GM23248 (cell line): ENCODE measurements around the gene FGFR2. TPM values are rescaled to one million over a fixed set of nuclear protein-coding genes. Genes with fewer than 3 reads are reported as not detected.

Experiments used
- DNase-seq: peaks from one replicate; pipeline ENCODE4 v3.0.0-alpha.2; 2015
- H2AFZ ChIP-seq: fragments of 200-600 bp; sonication (generic); 2 replicates; pipeline ENCODE4 v1.6.1; 2016; ENCODE audit warnings: antibody characterized with exemption
- H3F3A ChIP-seq: fragments of 200-600 bp; sonication (generic); 2 replicates; pipeline ENCODE4 v1.6.1; 2016; ENCODE audit warnings: mild to moderate bottlenecking, antibody characterized with exemption, mixed run types; ENCODE audit not compliant: insufficient read depth
- H3K27ac ChIP-seq: fragments of 200-600 bp; sonication (generic); 2 replicates; pipeline ENCODE4 v1.5.1; 2016; ENCODE audit warnings: mild to moderate bottlenecking
- H3K27me3 ChIP-seq: fragments of 200-600 bp; sonication (generic); replicated peaks from 2 replicates; pipeline ENCODE4 v1.6.1; 2016; ENCODE audit warnings: mild to moderate bottlenecking; ENCODE audit not compliant: insufficient read depth
- H3K36me3 ChIP-seq: fragments of 200-600 bp; sonication (generic); 2 replicates; pipeline ENCODE4 v1.6.1; 2016; ENCODE audit warnings: low read depth, mild to moderate bottlenecking
- H3K4me1 ChIP-seq: fragments of 200-600 bp; sonication (generic); 2 replicates; pipeline ENCODE4 v1.6.1; 2016; ENCODE audit warnings: mild to moderate bottlenecking; ENCODE audit not compliant: insufficient read depth
- H3K4me2 ChIP-seq: fragments of 200-600 bp; sonication (generic); one replicate; pipeline ENCODE4 v1.6.1; 2016; ENCODE audit warnings: mild to moderate bottlenecking; ENCODE audit not compliant: unreplicated experiment
- H3K4me3 ChIP-seq: fragments of 200-600 bp; sonication (generic); 2 replicates; pipeline ENCODE4 v1.5.1; 2016; ENCODE audit warnings: mild to moderate bottlenecking
- H3K79me2 ChIP-seq: fragments of 200-600 bp; sonication (generic); 2 replicates; pipeline ENCODE4 v1.6.1; 2016; ENCODE audit warnings: mild to moderate bottlenecking; ENCODE audit not compliant: insufficient read depth
- H3K9ac ChIP-seq: fragments of 200-600 bp; sonication (generic); 2 replicates; pipeline ENCODE4 v1.6.1; 2016; ENCODE audit warnings: mild to moderate bottlenecking
- H3K9me2 ChIP-seq: fragments of 200-600 bp; sonication (generic); 2 replicates; pipeline ENCODE4 v1.6.1; 2016; ENCODE audit warnings: mixed run types, mild to moderate bottlenecking, moderate library complexity; ENCODE audit not compliant: insufficient read depth
- H3K9me3 ChIP-seq: fragments of 200-600 bp; sonication (generic); one replicate; pipeline ENCODE4 v1.6.1; 2017; ENCODE audit warnings: low read depth
- H4K20me1 ChIP-seq: fragments of 200-600 bp; sonication (generic); 2 replicates; pipeline ENCODE4 v1.6.0; 2016; ENCODE audit not compliant: insufficient read depth
- EZH2 ChIP-seq: fragments of 200-600 bp; sonication (generic); IDR thresholded peaks from 2 replicates; pipeline ENCODE4 v1.6.1; 2018; ENCODE audit warnings: antibody characterized with exemption, mild to moderate bottlenecking; ENCODE audit not compliant: insufficient read depth, poor library complexity, severe bottlenecking
- EZH2phosphoT487 ChIP-seq: fragments of 200-600 bp; sonication (generic); IDR thresholded peaks from 2 replicates; pipeline ENCODE4 v1.6.1; 2018; ENCODE audit warnings: antibody characterized with exemption, moderate library complexity, mild to moderate bottlenecking, low read depth; ENCODE audit not compliant: insufficient read depth
- WGBS, 2 experiments: methylation state at CpG; one replicate each; pipeline ENCODE4 v1.1.6; 2015 to 2017; ENCODE audit warnings: low lambda C conversion rate in 2 of 2, low coverage in 1 of 2; ENCODE audit errors: missing lambda C conversion rate in 2 of 2; 5-methylcytosine and 5-hydroxymethylcytosine counted together
- in situ Hi-C: fragments of 300-500 bp; cut with MboI; formaldehyde crosslinking; loops from 2 replicates; pipeline ENCODE4 v1.15.0; 2020
- polyA plus RNA-seq: library from polyadenylated mRNA; unstranded; fragments of >200 nt; fragmentation: Nextera tagmentation; extraction: Ambion mirVana; gene quantifications from 2 replicates; pipeline ENCODE4 v1.2.1, GENCODE V29; 2016
- total RNA-seq: library from RNA; depleted of rRNA; stranded (reverse); fragments of >200 nt; shearing (Covaris generic); gene quantifications from 2 replicates; pipeline ENCODE4 v1.2.3, GENCODE V29; 2014

The FGFR2 gene
- total and polyA plus RNA-seq, 2 experiments from 2014 or later: 0.15 TPM; not detected in 1

GRCh38 chr10:121543545-121543944, 54.7 kb downstream of the FGFR2 start:
- H3K9ac ChIP-seq: no peak overlapping the region
- H3K9me3 ChIP-seq: no peaks in the 10 kb centered on the region
- no peak overlapping the region for H3K27ac ChIP-seq
- no peaks in the 10 kb centered on the region for H3K79me2 ChIP-seq
- no peaks in the 10 kb centered on the region for H3K36me3 ChIP-seq
- no peaks in the 10 kb centered on the region for H3K27me3 ChIP-seq
- H3K4me3 ChIP-seq: no peak overlapping the region
- 65 to 67% methylated on average over 7 of the region's 7 CpGs for WGBS, 2 experiments
- no peak for TF ChIP-seq EZH2phosphoT487
- TF ChIP-seq EZH2: no peak
- no peaks in the 10 kb centered on the region for H3F3A ChIP-seq
- no peaks in the 10 kb centered on the region for H3K9me2 ChIP-seq
- DNase-seq: no peak
- in situ Hi-C loops: no loop called here
- H4K20me1 ChIP-seq: no peaks in the 10 kb centered on the region
- no peak overlapping the region for H2AFZ ChIP-seq
- H3K4me1 ChIP-seq: no peaks in the 10 kb centered on the region
- H3K4me2 ChIP-seq: no peak overlapping the region

- WGBS, 2 experiments: 58 to 60% methylated on average over 8 of the region's 8 CpGs
- TF ChIP-seq EZH2phosphoT487: no peak
- no peak for TF ChIP-seq EZH2
- in situ Hi-C loops: no loop called here
- no peak for DNase-seq
- no peaks in the 10 kb centered on the region for H3K79me2 ChIP-seq
- no peaks in the 10 kb centered on the region for H3K36me3 ChIP-seq
- H3K27ac ChIP-seq: no peak overlapping the region
- H4K20me1 ChIP-seq: no peaks in the 10 kb centered on the region
- no peak overlapping the region for H3K9ac ChIP-seq
- no peaks in the 10 kb centered on the region for H3K9me3 ChIP-seq
- no peaks in the 10 kb centered on the region for H3K9me2 ChIP-seq
- no peaks in the 10 kb centered on the region for H3K4me1 ChIP-seq
- no peaks in the 10 kb centered on the region for H3K27me3 ChIP-seq
- no peak overlapping the region for H2AFZ ChIP-seq
- no peak overlapping the region for H3K4me3 ChIP-seq
- no peak overlapping the region for H3K4me2 ChIP-seq
- H3F3A ChIP-seq: no peaks in the 10 kb centered on the region
Measured at GRCh38 chr10:121541450-121542120, 56.7 kb downstream of the FGFR2 start.

DNA sequence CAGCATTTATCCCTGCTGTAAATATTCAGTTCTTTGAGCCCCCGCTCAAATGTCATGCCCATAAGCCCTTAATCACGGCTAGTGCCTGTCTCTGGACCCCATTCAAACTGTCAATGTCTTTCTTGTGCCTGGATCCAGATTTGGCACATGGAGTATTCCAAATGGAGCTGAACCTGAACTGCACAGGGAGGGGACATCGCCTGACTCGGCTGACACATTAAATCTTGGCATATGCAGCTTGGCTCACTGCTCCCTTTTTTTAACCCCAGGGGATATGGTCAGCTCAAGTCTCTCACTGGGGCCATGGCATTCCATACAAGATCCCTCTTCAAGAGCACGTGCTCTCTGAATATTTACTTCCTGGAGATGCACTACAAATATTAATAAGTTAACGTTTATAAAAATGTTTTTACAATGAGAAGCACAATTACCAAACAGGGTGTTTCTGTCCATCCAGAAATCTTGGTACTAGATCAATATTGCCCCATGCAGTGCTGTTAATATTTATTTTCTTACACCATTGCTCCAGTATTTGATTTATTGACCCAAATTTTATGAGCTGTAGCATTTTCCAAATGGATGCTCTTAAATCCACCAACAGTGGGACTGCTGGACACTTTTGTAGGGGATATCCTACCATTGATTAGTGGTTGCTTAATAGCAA, 57.4 kb downstream of the FGFR2 start:
- Histone ChIP-seq H3K79me2 (no peaks in the 10 kb centered on the region), H3K4me2 (no peak overlapping the region), H3K4me1 (no peaks in the 10 kb centered on the region), H3K9ac (no peak overlapping the region), H3K27ac (no peak overlapping the region), H2AFZ (no peak overlapping the region), H3K27me3 (no peaks in the 10 kb centered on the region), H3K9me2 (no peaks in the 10 kb centered on the region), H3F3A (no peaks in the 10 kb centered on the region), H3K9me3 (no peaks in the 10 kb centered on the region), H3K36me3 (no peaks in the 10 kb centered on the region), H4K20me1 (no peaks in the 10 kb centered on the region), H3K4me3 (no peak overlapping the region)
- TF ChIP-seq EZH2phosphoT487 (no peak), EZH2 (no peak)
- 4% methylated on average over 6 of the region's 6 CpGs for WGBS, 2 experiments
- no peak for DNase-seq
- in situ Hi-C loops: no loop called here

GRCh38 chr10:121539786-121540185, 58.5 kb downstream of the FGFR2 start:
- 50 to 55% methylated on average over 7 of the region's 7 CpGs for WGBS, 2 experiments
- H3K27ac ChIP-seq: no peak overlapping the region
- no peak overlapping the region for H2AFZ ChIP-seq
- H3F3A ChIP-seq: no peaks in the 10 kb centered on the region
- H3K4me3 ChIP-seq: no peak overlapping the region
- H3K9me2 ChIP-seq: no peaks in the 10 kb centered on the region
- H3K36me3 ChIP-seq: no peaks in the 10 kb centered on the region
- H3K79me2 ChIP-seq: no peaks in the 10 kb centered on the region
- in situ Hi-C loops: no loop called here
- no peak overlapping the region for H3K4me2 ChIP-seq
- DNase-seq: no peak
- no peaks in the 10 kb centered on the region for H4K20me1 ChIP-seq
- H3K9me3 ChIP-seq: no peaks in the 10 kb centered on the region
- H3K9ac ChIP-seq: no peak overlapping the region
- H3K4me1 ChIP-seq: no peaks in the 10 kb centered on the region
- TF ChIP-seq EZH2phosphoT487: no peak
- TF ChIP-seq EZH2: no peak
- no peaks in the 10 kb centered on the region for H3K27me3 ChIP-seq
